Lower leg skin (tissue), 4 donors: ENCODE measurements around the gene UBQLN1. TPM values are rescaled to one million over a fixed set of nuclear protein-coding genes. Genes with fewer than 3 reads are reported as not detected.
"Not testable (repeated sequence)": the region's sequence is repeated elsewhere in the genome, so short reads cannot be mapped to it uniquely, and the experiment has no call there.

ENCODE experiments used
- DNase-seq, 2 donors: peaks; one replicate each; pipeline ENCODE4 v3.0.0-alpha.2; 2019; ENCODE audit warnings: low spot score in 2 of 2
- H3K4me3 ChIP-seq: fragments of 200-600 bp; sonication (generic); 2 replicates; pipeline ENCODE4 v1.5.1; 2017; ENCODE audit warnings: mild to moderate bottlenecking, low read depth; ENCODE audit not compliant: poor library complexity, severe bottlenecking
- CTCF ChIP-seq, 3 donors: fragments of 450-650 bp; IDR thresholded peaks; one replicate each; pipeline ENCODE4 v1.5.1; 2016; ENCODE audit warnings: antibody characterized with exemption in 3 of 3, mild to moderate bottlenecking in 3 of 3, moderate library complexity in 2 of 3
- POLR2A ChIP-seq, 2 donors: fragments of 450-650 bp; IDR thresholded peaks; one replicate each; pipeline ENCODE4 v1.6.1; 2016 to 2017; ENCODE audit warnings: antibody characterized with exemption in 2 of 2, mild to moderate bottlenecking in 1 of 2, moderate library complexity in 1 of 2
- WGBS, 2 donors: methylation state at CpG; one replicate each; pipeline ENCODE4 v1.1.5; 2018; 5-methylcytosine and 5-hydroxymethylcytosine counted together
- intact Hi-C: fragments of 100-400 bp; cut with DNase I; formaldehyde crosslinking; loops from one replicate; pipeline ENCODE4 v1.15.0; 2023; ENCODE audit warnings: low total_unique reads
- total RNA-seq, 4 donors: library from RNA; depleted of rRNA; stranded (reverse); fragments of >200 nt; gene quantifications; one replicate each; pipeline ENCODE4 v1.1.0, GENCODE V29; 2016

The UBQLN1 gene
- total RNA-seq, 4 donors from 2014 or later, result 92.7 to 120 (median 101) TPM

DNA sequence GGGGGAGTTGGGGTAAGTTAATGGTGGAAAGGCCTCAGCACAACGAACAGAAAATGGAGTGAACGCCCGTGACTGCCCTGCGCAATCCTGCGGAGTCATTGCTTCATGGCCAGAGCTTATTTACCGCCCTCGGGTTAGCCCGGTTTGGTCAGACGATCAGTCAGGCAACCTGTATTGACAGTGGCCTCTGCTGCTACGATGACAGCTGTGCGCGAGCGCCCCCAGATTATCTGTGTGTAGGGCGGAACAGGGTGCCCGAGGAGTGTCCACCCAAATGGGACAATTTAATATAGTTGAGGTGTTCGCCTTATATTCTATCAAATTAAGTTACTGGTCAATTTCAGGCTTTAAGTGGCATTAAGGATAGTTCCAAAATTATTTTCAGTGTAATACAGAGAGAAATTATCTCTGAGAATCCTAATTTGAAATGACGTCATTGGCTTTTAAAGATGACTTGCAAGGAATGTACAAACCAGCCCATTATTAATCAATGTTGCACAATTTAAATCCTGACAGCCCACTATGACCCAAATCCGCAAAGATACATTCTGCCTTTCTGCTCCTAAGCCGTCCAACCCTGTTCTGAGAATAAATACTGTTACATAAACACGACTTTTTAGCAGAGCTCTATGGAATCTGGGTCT is 879 bp upstream of the UBQLN1 start:
- no peak for TF ChIP-seq POLR2A (IDR thresholded peaks at IDR 0.05)
- no peak for TF ChIP-seq CTCF (IDR thresholded peaks at IDR 0.05)
- 14 to 15% methylated on average over 20 of the region's 20 CpGs for WGBS, 2 donors
- DNase-seq, result peak; percentile 88 to 97
- H3K4me3 ChIP-seq, result peak overlapping the region; percentile 97
- intact Hi-C loops, result no loop called here

DNA sequence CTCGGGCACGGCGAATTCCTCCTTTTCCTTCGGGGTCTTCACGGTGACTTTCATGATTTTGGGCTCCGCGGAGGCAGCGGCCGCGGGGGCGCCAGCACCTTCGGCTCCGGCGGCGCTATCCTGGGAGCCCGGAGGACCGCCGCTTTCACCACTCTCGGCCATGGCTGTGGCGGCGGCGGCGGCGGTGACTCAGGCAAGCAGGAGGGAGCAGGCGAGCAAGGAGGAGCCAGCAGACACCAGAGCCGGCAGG is 315 bp downstream of the UBQLN1 start:
- peak in 1 of 2 donors; percentile 96 for DNase-seq
- TF ChIP-seq CTCF (IDR thresholded peaks at IDR 0.05) (no peak), POLR2A (IDR thresholded peaks at IDR 0.05) (no peak)
- intact Hi-C loops, result no loop called here
- WGBS, 2 donors, result 1 to 2% methylated on average over 21 to 23 of the region's 26 CpGs
- peak overlapping the region; percentile 97 for H3K4me3 ChIP-seq

DNA sequence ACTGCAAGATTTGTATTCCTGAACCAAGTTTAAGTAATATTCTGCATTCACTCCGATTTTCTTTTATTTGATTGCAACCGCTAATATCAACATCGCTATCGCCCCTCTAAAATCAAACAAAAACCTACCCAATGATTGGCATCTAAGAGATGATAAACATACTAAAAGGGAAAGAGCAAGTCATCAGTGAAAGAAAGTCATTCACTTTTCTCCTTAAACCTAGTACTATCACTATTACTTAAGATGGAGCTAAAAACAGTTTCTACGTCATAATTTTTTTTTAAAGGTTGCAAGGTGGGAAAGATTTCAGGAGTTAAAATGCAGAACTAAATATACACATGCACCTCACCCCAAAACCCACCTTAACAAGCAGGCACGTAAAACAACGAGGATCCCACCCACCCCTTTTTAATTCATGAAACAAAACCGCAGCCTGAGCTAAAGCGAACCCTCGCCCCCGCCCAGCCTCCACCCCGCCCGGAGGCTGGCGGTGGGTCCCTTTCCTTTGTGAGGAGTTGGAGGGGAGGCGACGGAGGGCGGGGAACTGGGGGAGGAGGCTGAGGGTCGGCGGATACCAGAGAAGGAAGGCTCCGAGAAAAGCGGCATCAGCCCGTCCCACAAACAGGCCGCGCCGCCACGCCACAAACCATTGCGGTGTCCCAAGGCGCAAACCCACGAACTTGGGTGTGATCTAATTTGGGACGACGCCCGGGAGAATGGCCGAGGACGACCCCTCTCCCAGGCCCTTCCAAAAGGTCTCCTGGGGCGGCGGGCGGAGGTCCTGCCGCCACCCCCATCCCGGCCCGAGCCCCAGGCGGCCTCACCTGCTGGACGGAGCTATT is 861 bp downstream of the UBQLN1 start:
- 0% methylated on average over 36 to 42 of the region's 42 CpGs for WGBS, 2 donors
- peak; percentile 26 to 90 for DNase-seq
- peak overlapping the region; percentile 97 for H3K4me3 ChIP-seq
- intact Hi-C loops, result no loop called here
- no peak for TF ChIP-seq CTCF (IDR thresholded peaks at IDR 0.05)

- DNase-seq, H3K4me3 ChIP-seq, intact Hi-C loops: not testable (repeated sequence)
- WGBS, 2 donors, result 95 to 97% methylated on average over 12 of the region's 12 CpGs
Observed at GRCh38 chr9:83705219-83705651, 2.5 kb downstream of the UBQLN1 start.

GRCh38 chr9:83701769-83702168 is 6.0 kb downstream of the UBQLN1 start:
- no peak for TF ChIP-seq POLR2A (IDR thresholded peaks at IDR 0.05)
- no peak for TF ChIP-seq CTCF (IDR thresholded peaks at IDR 0.05)
- H3K4me3 ChIP-seq, result no peak overlapping the region
- 31 to 36% methylated on average over 6 of the region's 6 CpGs for WGBS, 2 donors
- intact Hi-C loops, result no loop called here
- no peak for DNase-seq

DNA sequence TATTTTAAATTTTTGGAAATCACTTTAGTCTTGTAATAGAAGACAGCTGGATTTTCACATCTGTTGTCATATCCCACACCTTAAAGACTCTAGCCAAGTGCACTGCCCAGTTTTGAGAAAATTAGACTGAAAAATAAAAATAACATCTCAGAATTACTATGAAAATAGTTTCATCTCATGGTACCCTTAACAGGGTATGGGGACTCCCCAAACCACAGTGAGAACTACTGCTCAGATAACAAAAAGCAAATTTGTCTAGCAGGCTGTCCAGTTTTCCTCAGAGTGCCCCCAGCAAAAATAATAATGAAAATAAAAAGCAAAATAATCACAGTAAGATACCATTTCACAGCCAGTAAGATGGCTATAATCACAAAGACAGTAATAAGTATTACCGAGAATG is 6.5 kb downstream of the UBQLN1 start:
- no peak for DNase-seq
- WGBS, 2 donors, result 84 to 93% methylated on average over 1 of the region's 1 CpG
- intact Hi-C loops, result no loop called here
- no peak overlapping the region for H3K4me3 ChIP-seq
- no peak for TF ChIP-seq CTCF (IDR thresholded peaks at IDR 0.05)
- TF ChIP-seq POLR2A (IDR thresholded peaks at IDR 0.05), result no peak
